Hypothalamus (tissue), 51 donors: ENCODE data around the gene MVK.

Experiments
- DNase-seq, 51 donors: peaks; one replicate each; lab custom pipeline; 2025; lab: John Stamatoyannopoulos, UW

MVK gene

GRCh38 chr12:109605599-109606228, 32.1 kb downstream of the MVK start:
- no peak for DNase-seq

GRCh38 chr12:109606320-109607028, 32.9 kb downstream of the MVK start:
- DNase-seq, result peak in 36 of 51 donors; percentile 7 to 77 (median 50)

- no peak for DNase-seq
These were observed 34.0 kb downstream of the MVK start for GRCh38 chr12:109607618-109608017.

- no peak for DNase-seq
These were observed 34.7 kb downstream of the MVK start for GRCh38 chr12:109608270-109608669.

GRCh38 chr12:109608793-109609192, 35.2 kb downstream of the MVK start:
- DNase-seq, result no peak

GRCh38 chr12:109609342-109609741, 35.7 kb downstream of the MVK start:
- DNase-seq, result no peak

GRCh38 chr12:109610523-109610922, 36.9 kb downstream of the MVK start:
- no peak for DNase-seq

- no peak for DNase-seq
These were observed 37.6 kb downstream of the MVK start for GRCh38 chr12:109611223-109611622.

GRCh38 chr12:109612003-109612402, 38.4 kb downstream of the MVK start:
- DNase-seq, result no peak

GRCh38 chr12:109612975-109613502, 39.4 kb downstream of the MVK start:
- no peak for DNase-seq

GRCh38 chr12:109613649-109614455, 40.3 kb downstream of the MVK start:
- DNase-seq, result peak in 2 of 51 donors; percentile 8 to 10

GRCh38 chr12:109615556-109616229, 42.1 kb downstream of the MVK start:
- DNase-seq, result no peak

GRCh38 chr12:109617491-109617890, 43.9 kb downstream of the MVK start:
- DNase-seq, result peak in 48 of 51 donors; percentile 19 to 93 (median 68)

- DNase-seq, result peak in 1 of 51 donors; percentile 38
These were observed 44.5 kb downstream of the MVK start for GRCh38 chr12:109618082-109618481.

GRCh38 chr12:109619002-109619604, 45.5 kb downstream of the MVK start:
- DNase-seq, result no peak

GRCh38 chr12:109621211-109621694, 47.7 kb downstream of the MVK start:
- peak in 1 of 51 donors; percentile 53 for DNase-seq

GRCh38 chr12:109621901-109622364, 48.3 kb downstream of the MVK start:
- no peak for DNase-seq

- DNase-seq, result peak in 1 of 51 donors; percentile 56
These were observed 50.9 kb downstream of the MVK start for GRCh38 chr12:109624467-109624866.

GRCh38 chr12:109625131-109625559, 51.6 kb downstream of the MVK start:
- DNase-seq, result peak in 47 of 51 donors; percentile 4 to 95 (median 82)
